Suprapubic skin (tissue), 4 donors: ENCODE results near the gene MAPK11. TPM values are rescaled to one million over a fixed set of nuclear protein-coding genes. Genes with fewer than 3 reads are reported as not detected.
A peak's percentile ranks its signal among the peaks of the same experiment; 100 is the strongest.

Experiments
- DNase-seq, 2 donors: peaks; one replicate each; pipeline ENCODE4 v3.0.0-alpha.2; 2019; ENCODE audit warnings: low spot score in 2 of 2
- H3K27ac ChIP-seq: fragments of 200-600 bp; sonication (generic); one replicate; pipeline ENCODE4 v1.5.1; 2019
- H3K27me3 ChIP-seq: fragments of 200-600 bp; sonication (generic); one replicate; pipeline ENCODE4 v1.5.1; 2019
- H3K36me3 ChIP-seq: fragments of 200-600 bp; sonication (generic); one replicate; pipeline ENCODE4 v1.5.1; 2019
- H3K4me1 ChIP-seq: fragments of 200-600 bp; sonication (generic); one replicate; pipeline ENCODE4 v1.5.1; 2019
- H3K4me3 ChIP-seq: fragments of 200-600 bp; sonication (generic); one replicate; pipeline ENCODE4 v1.5.1; 2019; ENCODE audit warnings: mild to moderate bottlenecking
- H3K9me3 ChIP-seq: fragments of 200-600 bp; sonication (generic); one replicate; pipeline ENCODE4 v1.5.1; 2019
- CTCF ChIP-seq, 2 donors: fragments of 200-600 bp in 1 of 2; fragments of 450-650 bp in 1 of 2; sonication (generic) in 1 of 2; IDR thresholded peaks; one replicate each; pipeline ENCODE4 v1.5.1; 2016 to 2019; ENCODE audit warnings: antibody characterized with exemption in 2 of 2, mild to moderate bottlenecking in 1 of 2, moderate library complexity in 1 of 2
- EP300 ChIP-seq: sonication (generic); formaldehyde crosslinking; IDR thresholded peaks from one replicate; pipeline ENCODE4 v1.6.1; 2017; ENCODE audit warnings: antibody characterized with exemption
- POLR2A ChIP-seq, 2 donors: fragments of 450-650 bp; IDR thresholded peaks; one replicate each; pipeline ENCODE4 v1.6.1; 2017; ENCODE audit warnings: antibody characterized with exemption in 2 of 2, mild to moderate bottlenecking in 2 of 2, moderate library complexity in 2 of 2
- POLR2AphosphoS5 ChIP-seq, 3 donors: sonication (generic); formaldehyde crosslinking; IDR thresholded peaks; one replicate each; pipeline ENCODE4 v1.6.1; 2017; ENCODE audit warnings: antibody characterized with exemption in 3 of 3
- WGBS: methylation state at CpG from one replicate; pipeline ENCODE4 v1.1.5; 2018; 5-methylcytosine and 5-hydroxymethylcytosine counted together
- total RNA-seq, 4 donors: library from RNA; depleted of rRNA; stranded (reverse); fragments of >200 nt; gene quantifications; one replicate each; pipeline ENCODE4 v1.1.0, GENCODE V29; 2016

The MAPK11 gene
- total RNA-seq, 4 donors from 2014 or later, result 3.8 to 5.8 (median 4.5) TPM

GRCh38 chr22:50310031-50310722, 40.0 kb upstream of the MAPK11 start:
- Histone ChIP-seq H3K27ac (no peak overlapping the region), H3K9me3 (no peaks in the 10 kb centered on the region), H3K4me3 (no peak overlapping the region), H3K36me3 (no peaks in the 10 kb centered on the region), H3K27me3 (no peaks in the 10 kb centered on the region), H3K4me1 (peaks cover 40% of the 10 kb centered on the region)
- TF ChIP-seq POLR2A (IDR thresholded peaks at IDR 0.05) (no peak), CTCF (IDR thresholded peaks at IDR 0.05) (no peak), POLR2AphosphoS5 (IDR thresholded peaks at IDR 0.05) (no peak), EP300 (no peak)
- no peak for DNase-seq
- 89% methylated on average over 17 of the region's 21 CpGs for WGBS

- 89% methylated on average over 7 of the region's 7 CpGs for WGBS
- no peaks in the 10 kb centered on the region for H3K27me3 ChIP-seq
- peaks cover 44% of the 10 kb centered on the region for H3K4me1 ChIP-seq
- TF ChIP-seq POLR2A (IDR thresholded peaks at IDR 0.05) (no peak), CTCF (IDR thresholded peaks at IDR 0.05) (no peak), EP300 (no peak), POLR2AphosphoS5 (IDR thresholded peaks at IDR 0.05) (no peak)
- H3K36me3 ChIP-seq, result no peaks in the 10 kb centered on the region
- peak overlapping the region; percentile 71 for H3K27ac ChIP-seq
- no peak for DNase-seq
- H3K9me3 ChIP-seq, result no peaks in the 10 kb centered on the region
- H3K4me3 ChIP-seq, result no peak overlapping the region
Measured at GRCh38 chr22:50309601-50309991, 39.4 kb upstream of the MAPK11 start.

- WGBS, result 46% methylated on average over 3 of the region's 9 CpGs
- H3K27ac ChIP-seq, result peak overlapping the region; percentile 71
- DNase-seq, result no peak
- H3K9me3 ChIP-seq, result no peaks in the 10 kb centered on the region
- no peak overlapping the region for H3K4me3 ChIP-seq
- TF ChIP-seq POLR2AphosphoS5 (IDR thresholded peaks at IDR 0.05), result no peak
- TF ChIP-seq CTCF (IDR thresholded peaks at IDR 0.05), result no peak
- TF ChIP-seq POLR2A (IDR thresholded peaks at IDR 0.05), result no peak
- no peak for TF ChIP-seq EP300
- no peaks in the 10 kb centered on the region for H3K27me3 ChIP-seq
- H3K36me3 ChIP-seq, result no peaks in the 10 kb centered on the region
- peaks cover 46% of the 10 kb centered on the region for H3K4me1 ChIP-seq
Measured at GRCh38 chr22:50308986-50309600, 38.9 kb upstream of the MAPK11 start.

GRCh38 chr22:50308597-50308935, 38.4 kb upstream of the MAPK11 start:
- Histone ChIP-seq H3K27ac (peak overlapping the region; percentile 71), H3K4me3 (no peak overlapping the region), H3K36me3 (no peaks in the 10 kb centered on the region), H3K27me3 (no peaks in the 10 kb centered on the region), H3K4me1 (peaks cover 50% of the 10 kb centered on the region), H3K9me3 (no peaks in the 10 kb centered on the region)
- DNase-seq, result no peak
- WGBS, result 45% methylated on average over 5 of the region's 7 CpGs
- TF ChIP-seq POLR2AphosphoS5 (IDR thresholded peaks at IDR 0.05) (no peak), CTCF (IDR thresholded peaks at IDR 0.05) (no peak), POLR2A (IDR thresholded peaks at IDR 0.05) (no peak), EP300 (no peak)

GRCh38 chr22:50307890-50308596, 37.9 kb upstream of the MAPK11 start:
- TF ChIP-seq POLR2AphosphoS5 (IDR thresholded peaks at IDR 0.05) (no peak), CTCF (IDR thresholded peaks at IDR 0.05) (no peak), EP300 (no peak), POLR2A (IDR thresholded peaks at IDR 0.05) (no peak)
- Histone ChIP-seq H3K27me3 (no peaks in the 10 kb centered on the region), H3K9me3 (no peaks in the 10 kb centered on the region), H3K36me3 (no peaks in the 10 kb centered on the region), H3K4me3 (peak overlapping the region; percentile 2), H3K27ac (peak overlapping the region; percentile 71), H3K4me1 (peaks cover 55% of the 10 kb centered on the region)
- DNase-seq, result no peak
- WGBS, result 36% methylated on average over 8 of the region's 19 CpGs
